HG02884 (cell line): ENCODE measurements around the gene PSPN.
A peak's percentile ranks its signal among the peaks of the same experiment; 100 is the strongest.
"Not testable (repeated sequence)": the region's sequence is repeated elsewhere in the genome, so short reads cannot be mapped to it uniquely, and the experiment has no call there.

Experiments used
- ATAC-seq: cut with Tn5 transposase; IDR thresholded peaks from one replicate; pipeline ENCODE4 v1.9.1; 2021; ENCODE audit warnings: mild to moderate bottlenecking, moderate library complexity; ENCODE audit not compliant: unreplicated experiment

Gene PSPN

DNA sequence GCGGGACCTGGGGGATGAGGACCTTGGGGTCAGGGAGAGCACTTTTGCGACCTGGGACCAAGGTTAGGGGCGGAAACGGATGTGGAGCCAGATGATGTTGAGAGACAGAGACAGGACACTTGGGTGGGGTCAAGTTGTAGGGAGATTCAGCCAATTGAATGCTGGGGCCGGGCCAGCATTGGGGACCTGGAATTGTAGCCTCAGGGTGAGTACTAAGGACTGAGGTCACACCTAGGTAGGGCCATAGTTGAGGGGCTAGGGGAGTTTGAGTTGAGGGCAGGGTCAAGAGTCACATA lies 2.0 kb downstream of the PSPN start:
- no peak for ATAC-seq

DNA sequence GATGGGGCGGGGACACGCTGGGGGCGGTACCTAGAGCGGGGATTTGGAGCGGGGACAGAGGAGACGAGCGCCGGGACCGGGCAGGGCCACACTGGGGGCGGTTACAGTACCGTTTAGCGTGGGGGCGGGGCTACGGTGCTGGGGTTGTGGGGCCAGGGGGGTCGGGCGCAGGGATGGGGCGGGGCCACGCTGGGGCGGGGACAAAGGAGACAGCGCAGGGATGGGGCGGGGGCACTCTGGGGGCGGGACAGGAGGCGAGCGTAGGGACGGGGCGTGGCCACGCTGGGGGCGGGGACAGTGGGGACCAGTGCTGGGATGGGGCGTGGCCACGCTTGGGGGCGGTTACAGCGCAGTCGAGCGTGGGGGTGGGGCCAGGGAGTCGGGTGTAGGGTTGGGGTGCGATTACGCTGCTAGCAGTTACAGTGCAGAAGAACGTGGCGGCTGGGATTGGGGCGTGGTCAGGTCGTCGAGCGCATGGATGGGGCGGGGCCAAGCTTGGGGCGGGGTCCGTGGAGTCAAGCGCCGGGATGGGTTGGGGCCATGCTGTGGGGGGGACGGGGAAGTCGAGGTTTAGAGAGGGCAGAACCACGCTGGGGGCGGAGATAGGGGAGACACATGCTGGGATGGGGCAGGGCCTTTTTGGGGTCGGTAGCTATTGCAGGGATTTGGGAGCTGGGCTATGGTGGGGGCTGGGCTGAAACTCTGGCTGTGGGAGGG lies 2.5 kb downstream of the PSPN start:
- ATAC-seq: peak; percentile 46

DNA sequence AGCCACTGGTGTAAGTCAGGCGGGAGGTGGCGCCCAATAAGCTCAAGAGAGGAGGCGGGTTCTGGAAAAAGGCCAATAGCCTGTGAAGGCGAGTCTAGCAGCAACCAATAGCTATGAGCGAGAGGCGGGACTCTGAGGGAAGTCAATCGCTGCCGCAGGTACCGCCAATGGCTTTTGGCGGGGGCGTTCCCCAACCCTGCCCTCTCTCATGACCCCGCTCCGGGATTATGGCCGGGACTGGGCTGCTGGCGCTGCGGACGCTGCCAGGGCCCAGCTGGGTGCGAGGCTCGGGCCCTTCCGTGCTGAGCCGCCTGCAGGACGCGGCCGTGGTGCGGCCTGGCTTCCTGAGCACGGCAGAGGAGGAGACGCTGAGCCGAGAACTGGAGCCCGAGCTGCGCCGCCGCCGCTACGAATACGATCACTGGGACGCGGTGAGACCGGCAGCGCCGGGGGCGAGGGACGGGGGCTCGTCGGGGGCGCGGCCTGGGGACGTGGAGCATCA lies 3.1 kb downstream of the PSPN start, which contains the start of gene ALKBH7:
Gene ALKBH7 (plus strand): TSS at position 201 of the 502 bp plus-strand sequence. CDS start 27 bp downstream, at position 228.
- ATAC-seq: peak; percentile 73

DNA sequence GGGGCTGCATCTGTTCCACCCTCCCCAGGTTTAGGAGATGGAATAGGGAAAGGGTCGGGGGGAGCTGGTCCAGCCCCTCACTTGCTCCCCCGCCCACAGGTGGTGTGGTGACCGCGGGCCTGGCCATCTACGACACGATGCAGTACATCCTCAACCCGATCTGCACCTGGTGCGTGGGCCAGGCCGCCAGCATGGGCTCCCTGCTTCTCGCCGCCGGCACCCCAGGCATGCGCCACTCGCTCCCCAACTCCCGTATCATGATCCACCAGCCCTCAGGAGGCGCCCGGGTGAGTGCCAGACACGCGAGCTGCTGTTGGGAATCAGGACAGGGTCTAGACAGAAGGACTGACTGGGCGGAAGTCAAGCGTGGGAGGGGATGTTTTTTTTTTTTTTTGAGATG lies 11.4 kb downstream of the PSPN start:
- no peak for ATAC-seq

DNA sequence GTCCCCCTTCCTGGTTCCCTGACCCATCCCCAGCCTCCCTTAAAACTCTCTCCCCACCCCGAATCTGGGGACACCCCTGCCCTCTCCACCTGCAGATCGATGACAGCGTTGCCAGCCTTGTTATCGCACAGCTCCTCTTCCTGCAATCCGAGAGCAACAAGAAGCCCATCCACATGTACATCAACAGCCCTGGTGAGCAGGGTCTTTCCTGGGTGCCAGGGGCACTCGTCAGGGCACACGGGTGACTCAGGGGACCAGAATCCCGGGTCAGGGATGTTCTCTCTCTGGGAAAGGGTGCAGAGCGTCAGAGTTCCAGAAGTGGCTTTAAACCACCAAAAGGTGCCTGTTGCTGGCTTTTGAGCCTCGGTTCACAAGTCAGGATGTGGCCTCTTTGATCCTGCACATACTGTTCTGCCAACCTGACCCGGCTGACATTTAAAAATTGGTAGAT lies 13.4 kb downstream of the PSPN start:
- ATAC-seq: no peak

DNA sequence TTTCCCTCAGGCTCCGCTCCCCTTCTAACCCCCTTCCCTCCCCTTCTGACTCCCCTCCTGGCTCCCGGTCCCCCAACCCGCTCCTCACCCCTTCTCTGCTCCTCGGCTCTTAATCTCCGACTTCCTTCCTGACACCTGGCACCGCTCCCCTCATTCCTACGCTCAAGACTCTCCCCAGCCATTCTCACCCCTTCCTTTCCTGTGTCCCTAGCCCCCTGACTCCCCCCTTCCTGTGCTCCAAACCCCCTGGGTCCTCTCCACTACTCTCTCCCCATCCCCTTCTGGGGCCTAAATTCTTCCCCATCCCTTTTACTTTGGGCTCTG lies 13.7 kb downstream of the PSPN start:
- no peak for ATAC-seq

DNA sequence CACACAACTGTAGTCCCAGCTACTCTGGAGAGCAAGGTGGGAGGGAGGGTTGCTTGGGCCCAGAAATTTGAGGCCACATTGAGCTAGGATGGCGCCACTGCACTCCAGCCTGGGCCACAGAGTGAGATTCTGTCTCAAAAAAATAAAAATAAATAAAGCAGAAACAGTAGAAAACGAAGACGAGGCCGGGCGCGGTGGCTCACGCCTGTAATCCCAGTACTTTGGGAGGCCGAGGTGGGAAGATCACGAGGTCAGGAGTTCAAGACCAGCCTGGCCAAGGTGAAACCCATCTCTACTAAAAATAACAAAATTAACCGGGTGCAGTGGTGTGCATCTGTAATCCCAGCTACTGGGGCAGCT lies 14.9 kb downstream of the PSPN start:
- ATAC-seq: not testable (repeated sequence)

DNA sequence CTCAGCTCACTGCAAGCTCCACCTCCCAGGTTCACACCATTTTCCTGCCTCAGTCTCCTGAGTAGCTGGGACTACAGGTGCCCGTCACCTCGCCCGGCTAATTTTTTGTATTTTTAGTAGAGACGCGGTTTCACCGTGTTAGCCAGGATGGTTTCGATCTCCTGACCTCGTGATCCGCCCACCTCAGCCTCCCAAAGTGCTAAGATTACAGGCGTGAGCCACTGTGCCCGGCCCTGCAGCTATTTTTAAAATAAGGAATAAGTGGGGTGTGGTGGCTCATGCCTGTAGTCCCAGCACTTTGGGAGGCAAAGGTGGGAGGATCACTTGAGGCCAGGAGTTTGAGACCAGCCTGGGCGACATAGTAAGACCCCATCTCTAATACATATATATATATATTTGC lies 15.3 kb downstream of the PSPN start:
- not testable (repeated sequence) for ATAC-seq

DNA sequence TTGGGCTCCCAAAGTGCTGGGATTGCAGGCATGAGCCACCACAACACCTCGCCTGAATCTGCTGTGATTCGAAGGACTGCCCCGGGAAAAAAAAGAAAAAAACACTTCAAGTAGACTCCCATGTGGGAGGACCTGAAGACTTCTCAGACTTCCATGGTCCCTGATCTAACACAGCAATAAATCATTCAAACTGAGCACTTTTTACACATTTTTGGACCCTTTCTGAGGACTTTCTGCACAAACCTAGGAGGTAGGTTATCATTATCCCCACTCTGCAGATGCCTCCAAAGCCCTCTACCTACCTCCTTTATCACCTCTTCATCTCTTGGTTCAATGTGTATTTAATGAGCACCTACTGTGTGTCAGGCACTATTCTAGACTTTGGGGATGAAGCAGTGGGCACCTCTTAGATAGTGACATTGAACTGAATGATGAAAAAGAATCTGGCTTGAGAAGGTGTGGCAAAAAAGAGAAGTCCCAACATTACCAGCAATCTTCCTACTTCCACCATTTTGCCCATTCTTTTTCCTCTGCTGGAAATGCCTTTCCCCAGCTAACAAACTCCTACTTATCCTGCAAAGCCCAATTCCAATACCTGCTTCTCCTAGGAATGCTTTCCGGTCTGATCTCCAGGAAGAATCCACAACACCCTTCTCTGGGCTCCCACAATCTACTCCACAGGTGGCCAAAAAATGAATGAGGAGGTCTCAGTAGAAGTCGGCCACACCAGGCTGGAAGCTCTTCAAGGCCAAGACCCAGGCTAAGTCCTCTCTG lies 16.0 kb downstream of the PSPN start:
- no peak for ATAC-seq

DNA sequence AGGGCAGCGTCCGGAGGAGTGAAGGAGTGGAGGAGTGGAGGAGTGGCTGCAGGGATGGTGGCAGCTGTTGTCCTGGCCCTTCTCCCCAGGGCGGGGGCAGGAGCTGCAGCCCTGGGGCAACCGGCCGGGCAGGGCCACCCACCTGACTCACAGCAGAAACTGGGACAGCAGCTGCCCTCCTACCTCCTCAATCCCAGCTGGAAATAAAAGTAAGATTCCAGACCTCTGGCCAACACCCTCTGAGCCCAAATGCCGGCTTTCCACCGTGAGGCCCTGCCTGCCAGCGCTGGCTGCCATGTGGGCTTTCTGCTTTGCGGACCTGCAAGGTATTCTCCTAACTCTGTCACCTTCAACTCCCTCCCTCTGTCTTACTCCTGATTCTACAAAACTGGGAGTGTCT lies 17.7 kb downstream of the PSPN start:
- no peak for ATAC-seq

DNA sequence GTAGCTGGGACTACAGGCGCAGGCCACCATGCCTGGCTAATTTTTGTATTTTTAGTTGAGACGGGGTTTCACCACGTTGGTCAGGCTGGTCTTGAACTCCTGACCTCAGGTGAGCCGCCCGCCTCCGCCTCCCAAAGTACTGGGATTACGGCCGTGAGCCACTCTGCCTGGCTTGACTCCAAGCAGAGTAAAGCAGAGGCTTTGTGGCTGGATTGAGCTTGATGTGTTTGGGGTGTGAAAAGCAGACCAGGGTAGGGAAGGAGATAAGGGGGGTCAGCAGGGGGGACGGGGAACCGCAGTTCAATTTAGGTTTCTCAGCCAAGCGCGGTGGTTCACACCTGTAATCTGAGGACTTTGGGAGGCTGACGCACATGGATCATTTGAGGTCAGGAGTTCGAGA lies 18.6 kb downstream of the PSPN start:
- no peak for ATAC-seq

DNA sequence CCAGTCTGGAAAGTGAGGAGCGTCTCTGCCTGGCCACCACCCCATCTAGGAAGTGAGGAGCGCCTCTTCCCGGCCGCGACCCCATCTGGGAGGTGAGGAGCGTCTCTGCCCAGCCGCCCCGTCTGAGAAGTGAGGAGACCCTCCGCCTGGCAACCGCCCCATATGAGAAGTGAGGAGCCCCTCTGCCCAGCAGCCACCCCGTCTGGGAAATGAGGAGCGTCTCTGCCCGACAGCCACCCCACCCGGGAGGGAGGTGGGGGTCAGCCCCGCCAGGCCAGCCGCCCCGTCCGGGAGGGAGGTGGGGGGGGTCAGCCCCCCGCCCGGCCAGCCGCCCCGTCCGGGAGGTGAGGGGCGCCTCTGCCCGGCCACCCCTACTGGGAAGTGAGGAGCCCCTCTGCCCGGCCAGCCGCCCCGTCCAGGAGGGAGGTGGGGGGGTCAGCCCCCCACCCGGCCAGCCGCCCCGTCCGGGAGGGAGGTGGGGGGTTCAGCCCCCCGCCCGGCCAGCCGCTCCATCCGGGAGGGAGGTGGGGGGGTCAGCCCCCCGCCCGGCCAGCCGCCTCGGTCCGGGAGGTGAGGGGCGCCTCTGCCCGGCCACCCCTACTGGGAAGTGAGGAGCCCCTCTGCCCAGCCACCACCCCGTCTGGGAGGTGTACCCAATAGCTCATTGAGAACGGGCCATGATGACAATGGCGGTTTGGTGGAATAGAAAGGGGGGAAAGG lies 20.3 kb downstream of the PSPN start:
- ATAC-seq: not testable (repeated sequence)

DNA sequence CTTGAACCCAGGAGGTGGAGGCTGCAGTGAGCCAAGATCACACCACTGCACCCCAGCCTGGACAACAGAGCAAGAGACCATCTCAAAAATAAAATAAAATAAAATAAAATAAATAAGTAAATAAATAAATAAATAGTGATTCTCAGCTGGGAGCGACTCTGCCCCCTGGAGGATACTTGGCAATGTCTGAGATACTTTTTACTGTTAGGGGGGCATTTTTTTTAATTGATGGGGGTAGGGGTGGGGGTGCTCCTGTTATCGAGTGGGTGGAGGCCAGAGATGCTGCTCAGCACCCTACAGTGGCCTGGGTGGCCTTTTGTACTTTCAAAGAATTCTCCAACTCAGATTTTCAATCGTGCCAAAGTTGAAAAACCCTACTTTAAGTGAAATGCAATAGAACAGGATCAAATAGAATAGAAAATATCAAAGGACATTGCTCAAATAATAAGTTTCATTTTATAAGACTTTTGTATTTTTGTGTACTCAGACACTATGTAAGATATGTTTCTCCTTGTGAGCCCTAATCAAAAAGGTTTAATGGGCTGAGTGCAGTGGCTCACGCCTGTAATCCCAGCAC lies 21.5 kb downstream of the PSPN start:
- no peak for ATAC-seq

DNA sequence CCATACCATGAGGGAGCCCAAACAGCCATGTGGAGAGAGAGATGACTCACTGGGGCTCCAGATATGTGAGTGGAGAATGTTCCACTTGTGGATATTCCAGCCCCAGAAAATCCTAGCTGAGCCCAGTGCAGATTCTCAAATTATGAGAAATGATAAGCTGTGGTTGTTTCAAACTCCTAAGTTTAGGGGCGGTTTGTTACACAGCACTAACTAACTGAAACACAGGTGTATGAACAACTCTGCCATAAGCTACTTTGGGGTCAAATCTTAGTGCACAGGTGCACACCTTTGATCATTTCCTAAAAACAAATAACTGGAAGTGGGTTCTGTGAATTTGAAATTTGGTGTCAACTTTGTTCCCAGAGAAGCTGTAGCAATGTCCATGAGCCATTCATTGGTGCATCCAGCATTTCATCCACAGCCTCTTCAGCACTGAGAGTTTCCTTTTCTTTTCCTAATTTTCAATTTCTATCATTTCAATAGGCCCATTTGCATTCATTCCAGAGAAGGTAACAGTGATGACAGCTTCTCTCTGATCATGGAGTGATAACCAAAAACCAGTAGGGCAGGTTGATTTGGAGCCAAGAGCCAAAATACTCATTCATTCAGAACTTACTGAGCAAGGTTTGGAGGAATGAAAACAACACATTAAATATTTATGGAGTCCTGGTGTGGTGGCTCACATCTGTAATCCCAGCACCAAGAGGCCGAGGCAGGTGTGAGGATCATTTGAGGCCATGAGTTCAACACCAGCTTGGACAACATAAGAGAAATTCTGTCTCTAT lies 23.2 kb downstream of the PSPN start:
- no peak for ATAC-seq

DNA sequence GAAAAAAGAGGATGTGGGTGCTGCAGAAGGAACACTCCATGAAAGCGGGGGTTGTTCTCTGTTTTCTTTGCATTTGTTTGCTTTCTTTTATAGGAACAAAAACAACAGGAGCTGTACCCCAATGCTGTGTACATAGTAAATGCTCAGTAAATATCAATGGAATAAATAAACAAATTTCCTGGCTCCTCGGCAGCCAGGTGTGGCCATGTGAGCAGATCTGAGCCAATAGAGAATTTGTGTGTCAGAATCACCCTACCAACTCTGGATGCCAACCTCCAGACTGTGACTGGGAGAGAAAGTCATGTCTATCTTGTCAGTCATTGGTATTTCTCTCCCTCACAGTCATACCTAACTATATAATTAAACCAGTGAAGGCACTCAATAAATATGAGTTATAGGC lies 25.0 kb downstream of the PSPN start:
- ATAC-seq: no peak

DNA sequence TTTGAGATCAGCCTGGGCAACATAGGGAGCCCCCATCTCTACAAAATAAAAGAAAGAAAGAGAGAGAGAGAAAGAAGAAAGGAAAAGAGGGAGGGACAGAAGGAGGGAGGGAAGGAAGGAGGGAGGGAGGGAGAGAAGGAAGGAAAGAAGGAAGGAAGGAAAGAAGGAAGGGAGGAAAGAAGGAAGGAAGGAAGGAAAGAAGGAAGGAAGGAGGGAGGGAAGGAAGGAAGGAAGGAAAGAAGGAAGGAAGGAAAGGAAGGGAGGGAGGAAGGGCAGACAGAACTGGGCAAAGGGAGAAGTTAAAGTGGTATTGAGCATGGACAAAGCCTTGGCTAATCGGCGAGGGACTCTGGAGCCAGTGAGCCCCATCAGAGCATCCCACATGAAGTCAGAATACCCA lies 26.5 kb downstream of the PSPN start:
- ATAC-seq: not testable (repeated sequence)

DNA sequence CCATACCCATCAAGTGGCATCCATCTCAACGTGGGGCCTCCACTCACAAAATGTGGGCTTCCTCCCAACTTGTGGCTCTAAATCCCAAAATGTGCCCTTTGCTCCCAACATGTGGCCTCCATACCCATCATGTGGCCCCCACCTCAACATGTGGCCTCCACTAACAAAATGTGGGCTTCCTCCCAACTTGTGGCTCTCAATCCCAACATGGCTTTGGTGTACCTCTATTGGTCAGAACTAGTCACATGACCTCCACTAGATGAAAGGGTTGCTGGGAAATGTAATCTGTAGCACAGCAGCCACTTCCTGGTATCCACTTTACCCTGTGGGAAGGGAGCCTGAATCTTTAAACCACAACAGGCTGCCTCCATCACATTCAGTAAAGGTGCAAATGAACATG lies 32.3 kb downstream of the PSPN start:
- no peak for ATAC-seq

DNA sequence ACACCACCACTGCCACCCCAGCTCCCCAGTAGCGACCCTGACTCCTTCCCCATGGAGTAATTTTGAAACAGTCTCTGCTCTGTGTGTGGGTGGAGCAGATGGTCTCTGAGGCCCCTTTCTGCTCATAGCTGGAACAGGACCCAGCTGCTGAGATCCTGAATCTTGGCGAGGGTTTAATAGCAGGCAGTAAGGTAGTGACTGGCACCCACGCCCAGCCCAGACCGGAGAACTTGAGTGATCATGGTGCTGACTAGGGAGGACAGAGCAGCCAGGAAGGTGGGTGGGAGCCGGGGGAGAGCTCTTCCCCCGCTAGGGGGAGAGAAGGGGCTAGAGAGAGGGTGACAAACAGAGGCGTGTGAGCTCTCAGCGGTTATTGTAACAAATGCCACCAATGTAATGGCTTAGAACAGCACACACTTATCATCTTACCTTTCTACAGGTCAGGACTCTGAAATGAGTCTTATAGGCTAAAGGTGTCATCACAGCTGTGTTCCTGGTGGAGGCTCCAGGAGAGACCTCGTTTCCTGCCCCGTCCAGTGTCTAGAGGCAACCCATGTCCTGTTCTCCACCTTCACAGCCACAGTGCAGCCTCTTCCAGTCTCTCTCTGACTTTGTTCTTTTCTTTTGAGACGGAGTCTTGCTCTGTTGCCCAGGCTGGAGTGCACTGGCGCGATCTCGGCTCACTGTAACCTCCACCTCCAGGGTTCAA lies 35.1 kb downstream of the PSPN start:
- ATAC-seq: no peak

DNA sequence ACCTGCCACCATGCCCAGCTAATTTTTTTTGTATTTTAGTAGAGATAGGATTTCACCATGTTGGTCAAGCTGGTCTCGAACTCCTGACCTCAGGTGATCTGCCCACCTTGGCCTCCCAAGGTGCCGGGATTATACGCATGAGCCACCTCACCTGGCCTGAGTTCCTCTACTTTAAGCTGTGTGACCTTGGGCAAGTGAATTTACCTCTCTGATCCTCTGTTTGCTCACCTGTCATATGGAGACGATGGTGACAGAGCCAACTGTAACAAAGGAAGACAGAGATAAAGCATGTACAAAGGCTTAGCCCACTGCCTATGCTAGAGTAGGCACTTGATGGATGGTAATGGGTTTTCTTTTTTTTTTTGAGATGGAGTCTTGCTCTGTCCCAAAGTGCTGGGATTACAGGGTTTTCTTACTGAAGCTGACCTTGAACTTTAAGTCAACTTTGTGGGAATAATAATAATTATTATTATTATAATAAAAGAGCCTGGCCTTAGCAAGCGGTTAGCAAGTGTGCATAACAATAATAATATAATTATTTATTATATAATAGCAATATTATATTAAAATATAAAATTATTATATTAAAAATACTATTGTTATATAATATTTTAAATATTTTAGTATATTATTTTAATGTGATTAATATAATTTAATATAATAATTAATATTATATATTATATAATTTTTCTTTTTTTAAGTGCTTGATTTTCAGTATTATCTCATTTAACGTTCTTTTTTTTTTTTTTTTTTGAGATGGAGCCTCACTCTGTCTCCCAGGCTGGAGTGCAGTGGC lies 41.0 kb downstream of the PSPN start:
- no peak for ATAC-seq
